Panc1 (cell line): ENCODE data around the gene LRP1B.

Experiments
- CTCF ChIP-seq: fragments of 450-650 bp; IDR thresholded peaks from 2 replicates; pipeline ENCODE4 v1.5.1; 2017; ENCODE audit warnings: mild to moderate bottlenecking
- SIN3A ChIP-seq: IDR thresholded peaks from 2 replicates; pipeline ENCODE4 v1.6.1; 2012; ENCODE audit warnings: low read depth, mild to moderate bottlenecking, low read length, moderate library complexity, borderline replicate concordance; ENCODE audit not compliant: insufficient read depth

DNA sequence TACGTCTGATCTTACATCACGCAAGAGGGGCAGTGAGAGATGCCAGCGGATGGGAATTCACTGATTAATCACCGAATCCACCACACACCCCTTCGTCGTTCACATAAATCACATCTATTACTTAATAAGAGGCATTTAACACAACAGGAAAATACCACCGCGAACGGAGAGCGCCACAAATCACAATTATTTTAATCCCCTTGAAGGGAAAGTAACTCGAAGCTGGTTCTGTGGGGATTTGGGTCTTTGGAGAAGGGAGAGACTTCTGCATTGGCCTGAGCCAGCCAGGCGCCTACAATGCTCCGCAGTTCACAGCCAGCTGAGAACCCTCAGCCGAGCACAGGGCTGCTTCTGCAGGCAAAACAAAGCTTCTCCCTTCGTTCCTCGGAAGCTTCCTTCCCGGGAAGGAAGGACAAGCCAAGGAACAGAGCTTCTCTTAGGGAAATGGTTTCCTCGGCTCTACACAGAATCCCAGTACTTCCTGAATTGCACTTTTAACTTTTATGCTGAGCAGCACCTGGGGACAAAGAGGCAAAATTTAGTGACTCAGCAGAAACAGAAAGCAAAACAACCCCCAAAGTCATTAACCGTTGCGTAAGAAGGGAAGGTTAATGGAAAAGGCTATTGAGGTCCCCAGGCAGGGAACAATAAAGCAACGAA is at the start of gene LRP1B:
- TF ChIP-seq CTCF (no peak), SIN3A (no peak)
